ENCODE results near the gene SLC35F4. TPM values are rescaled to one million over a fixed set of nuclear protein-coding genes. Genes with fewer than 3 reads are reported as not detected.

Gene SLC35F4
- total and polyA plus RNA-seq, 2 of the 4 experiments (the other 2 are of a cell fraction) = not detected

DNA sequence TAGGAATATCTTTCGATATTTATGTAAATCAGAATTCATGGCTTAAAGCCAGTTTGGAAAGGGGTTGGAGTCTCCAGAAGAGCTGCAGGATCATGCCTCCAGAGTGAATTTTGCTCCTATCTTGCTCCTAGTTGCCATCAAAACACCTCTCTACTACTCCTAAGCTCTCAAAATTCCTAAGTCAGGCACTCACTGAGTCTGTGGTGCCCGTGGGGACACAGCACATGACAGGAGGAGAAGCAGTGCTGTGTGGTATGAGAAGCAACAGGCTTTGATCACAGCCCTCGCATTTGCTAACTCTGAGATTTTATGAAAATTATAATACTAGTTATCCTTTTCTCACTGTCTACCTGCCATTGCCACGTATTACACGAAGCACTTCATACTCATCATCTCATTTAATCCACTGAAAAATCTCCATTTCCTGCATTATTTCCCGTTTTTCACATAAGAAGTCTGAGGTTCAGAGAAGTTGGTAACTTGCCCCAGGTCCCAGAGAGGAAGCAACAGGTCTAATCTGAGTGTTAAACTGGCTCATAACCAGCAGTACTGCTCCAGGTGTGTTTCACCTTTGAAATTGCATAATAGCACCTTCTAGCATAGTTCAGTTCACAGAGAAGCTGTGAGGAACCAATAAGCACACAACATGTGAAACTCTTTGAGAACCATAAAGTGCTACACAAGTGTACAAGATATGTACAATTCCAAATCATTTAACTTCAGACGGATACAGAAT, 33.1 kb upstream of the SLC35F4 start:
- Histone ChIP-seq H3K4me2 (ENCODE audit: low read depth, low read length) (no peak overlapping the region), H4K91ac (ENCODE audit: insufficient read depth, low read depth, low read length) (no peak overlapping the region), H3K9me1 (ENCODE audit: insufficient read depth, low read length) (no peaks in the 10 kb centered on the region), H4K5ac (ENCODE audit: low read depth, low read length) (no peak overlapping the region), H3K4ac (ENCODE audit: low read depth, low read length) (no peak overlapping the region), H3K56ac (ENCODE audit: extremely low read depth, insufficient read depth, low read length) (no peak overlapping the region), H3K4me1 (ENCODE audit: control insufficient read depth, insufficient read depth, low read length) (no peaks in the 10 kb centered on the region), H3K27ac (ENCODE audit: insufficient read depth, low read length) (no peak overlapping the region), H4K8ac (ENCODE audit: low read depth in 2 of 2, low read length in 2 of 2) (no peak overlapping the region), H2AFZ (replicated peaks; ENCODE audit: low read length, poor library complexity) (no peak overlapping the region), H3K9me3 (ENCODE audit: control insufficient read depth, insufficient read depth, low read length) (no peaks in the 10 kb centered on the region), H3K14ac (replicated peaks; ENCODE audit: low read depth, low read length) (no peak overlapping the region), H2AK9ac (replicated peaks; ENCODE audit: low read depth, low read length, poor library complexity) (no peak overlapping the region), H4K20me1 (ENCODE audit: insufficient read depth, low read length) (no peaks in the 10 kb centered on the region), H3K23ac (ENCODE audit: low read depth, low read length) (no peak overlapping the region), H2BK20ac (ENCODE audit: low read depth, low read length) (no peak overlapping the region), H2BK120ac (ENCODE audit: low read depth, low read length) (no peak overlapping the region), H3K4me3 (ENCODE audit: insufficient read depth, low read depth, low read length) (no peak overlapping the region), H2BK15ac (ENCODE audit: low read depth, low read length) (no peak overlapping the region), H2AK5ac (ENCODE audit: low read depth, low read length) (no peak overlapping the region), H3K18ac (ENCODE audit: low read depth, low read length) (no peak overlapping the region), H3K27me3 (ENCODE audit: control insufficient read depth, insufficient read depth, low read length) (no peaks in the 10 kb centered on the region), H2BK5ac (ENCODE audit: low read depth, low read length, poor library complexity, severe bottlenecking) (no peak overlapping the region), H3K79me1 (ENCODE audit: low read depth in 1 of 2, low read length in 2 of 2) (no peaks in the 10 kb centered on the region), H3K9ac (ENCODE audit: low read depth, low read length) (no peak overlapping the region), H3K36me3 (ENCODE audit: control insufficient read depth, insufficient read depth, low read length) (no peaks in the 10 kb centered on the region)
- no TSS peak for BruUV-seq (replicated peaks)
- POLR2A ChIA-PET (ENCODE audit: unreplicated experiment) = no interaction called here
- no peak for ATAC-seq (ENCODE audit: low read depth)
- intact Hi-C loops (cut with micrococcal nuclease) (no loop called here), in situ Hi-C loops (cut with MboI; ENCODE audit: low sequenced_read_pairs) (no loop called here), dilution Hi-C loops (cut with HindIII; ENCODE audit: low sequenced_read_pairs, unreplicated experiment) (no loop called here)
- DNase-seq = no peak
- CTCF ChIA-PET = no interaction called here
- WGBS, 2 experiments (ENCODE audit: extremely low coverage in 2 of 2, insufficient read length in 1 of 2) = no CpG with 5 or more reads among the region's 7 CpGs
- no peak for TF ChIP-seq MXI1 (IDR thresholded peaks at IDR 0.05; ENCODE audit: borderline replicate concordance, low read depth, low read length)
- no peak for TF ChIP-seq BHLHE40 (IDR thresholded peaks at IDR 0.05; ENCODE audit: low read depth, low read length)
- no peak for TF ChIP-seq RAD21 (IDR thresholded peaks at IDR 0.05; ENCODE audit: low read length)
- TF ChIP-seq SMC3 (IDR thresholded peaks at IDR 0.05; ENCODE audit: low read depth, low read length) = no peak
- TF ChIP-seq RCOR1 (IDR thresholded peaks at IDR 0.05; ENCODE audit: insufficient replicate concordance, low read length) = no peak
- TF ChIP-seq MAFK (IDR thresholded peaks at IDR 0.05; ENCODE audit: low read depth, low read length) = no peak
- TF ChIP-seq, protein P1, sequence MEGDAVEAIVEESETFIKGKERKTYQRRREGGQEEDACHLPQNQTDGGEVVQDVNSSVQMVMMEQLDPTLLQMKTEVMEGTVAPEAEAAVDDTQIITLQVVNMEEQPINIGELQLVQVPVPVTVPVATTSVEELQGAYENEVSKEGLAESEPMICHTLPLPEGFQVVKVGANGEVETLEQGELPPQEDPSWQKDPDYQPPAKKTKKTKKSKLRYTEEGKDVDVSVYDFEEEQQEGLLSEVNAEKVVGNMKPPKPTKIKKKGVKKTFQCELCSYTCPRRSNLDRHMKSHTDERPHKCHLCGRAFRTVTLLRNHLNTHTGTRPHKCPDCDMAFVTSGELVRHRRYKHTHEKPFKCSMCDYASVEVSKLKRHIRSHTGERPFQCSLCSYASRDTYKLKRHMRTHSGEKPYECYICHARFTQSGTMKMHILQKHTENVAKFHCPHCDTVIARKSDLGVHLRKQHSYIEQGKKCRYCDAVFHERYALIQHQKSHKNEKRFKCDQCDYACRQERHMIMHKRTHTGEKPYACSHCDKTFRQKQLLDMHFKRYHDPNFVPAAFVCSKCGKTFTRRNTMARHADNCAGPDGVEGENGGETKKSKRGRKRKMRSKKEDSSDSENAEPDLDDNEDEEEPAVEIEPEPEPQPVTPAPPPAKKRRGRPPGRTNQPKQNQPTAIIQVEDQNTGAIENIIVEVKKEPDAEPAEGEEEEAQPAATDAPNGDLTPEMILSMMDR (conservative IDR thresholded peaks at IDR 0.05; ENCODE audit: low read depth, low read length) = no peak
- TF ChIP-seq, protein P2, sequence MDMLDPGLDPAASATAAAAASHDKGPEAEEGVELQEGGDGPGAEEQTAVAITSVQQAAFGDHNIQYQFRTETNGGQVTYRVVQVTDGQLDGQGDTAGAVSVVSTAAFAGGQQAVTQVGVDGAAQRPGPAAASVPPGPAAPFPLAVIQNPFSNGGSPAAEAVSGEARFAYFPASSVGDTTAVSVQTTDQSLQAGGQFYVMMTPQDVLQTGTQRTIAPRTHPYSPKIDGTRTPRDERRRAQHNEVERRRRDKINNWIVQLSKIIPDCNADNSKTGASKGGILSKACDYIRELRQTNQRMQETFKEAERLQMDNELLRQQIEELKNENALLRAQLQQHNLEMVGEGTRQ (IDR thresholded peaks at IDR 0.05; ENCODE audit: low read depth, low read length) = no peak
- TF ChIP-seq, protein P3, sequence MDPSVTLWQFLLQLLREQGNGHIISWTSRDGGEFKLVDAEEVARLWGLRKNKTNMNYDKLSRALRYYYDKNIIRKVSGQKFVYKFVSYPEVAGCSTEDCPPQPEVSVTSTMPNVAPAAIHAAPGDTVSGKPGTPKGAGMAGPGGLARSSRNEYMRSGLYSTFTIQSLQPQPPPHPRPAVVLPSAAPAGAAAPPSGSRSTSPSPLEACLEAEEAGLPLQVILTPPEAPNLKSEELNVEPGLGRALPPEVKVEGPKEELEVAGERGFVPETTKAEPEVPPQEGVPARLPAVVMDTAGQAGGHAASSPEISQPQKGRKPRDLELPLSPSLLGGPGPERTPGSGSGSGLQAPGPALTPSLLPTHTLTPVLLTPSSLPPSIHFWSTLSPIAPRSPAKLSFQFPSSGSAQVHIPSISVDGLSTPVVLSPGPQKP (IDR thresholded peaks at IDR 0.05; ENCODE audit: borderline replicate concordance, low read depth, low read length) = no peak
